ENCODE results near the gene NTM.
"Not testable (repeated sequence)": the region's sequence is repeated elsewhere in the genome, so short reads cannot be mapped to it uniquely, and the experiment has no call there.

Gene NTM

DNA sequence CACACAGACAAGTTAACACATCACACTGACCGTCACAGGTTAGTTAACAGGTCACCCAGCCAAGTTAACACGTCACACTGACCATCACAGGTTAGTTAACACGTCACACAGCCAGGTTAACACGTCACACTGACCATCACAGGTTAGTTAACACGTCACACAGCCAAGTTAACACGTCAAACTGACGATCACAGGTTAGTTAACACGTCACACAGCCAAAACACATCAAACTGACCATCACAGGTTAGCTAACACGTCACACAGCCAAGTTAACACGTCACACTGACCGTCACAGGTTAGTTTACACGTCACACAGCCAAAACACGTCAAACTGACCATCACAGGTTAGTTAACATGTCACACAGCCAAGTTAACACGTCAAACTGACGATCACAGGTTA is 699.2 kb downstream of the NTM start:
- DNase-seq = not testable (repeated sequence)

- not testable (repeated sequence) for DNase-seq
These were observed 700.5 kb downstream of the NTM start for GRCh38 chr11:132070907-132071306.

DNA sequence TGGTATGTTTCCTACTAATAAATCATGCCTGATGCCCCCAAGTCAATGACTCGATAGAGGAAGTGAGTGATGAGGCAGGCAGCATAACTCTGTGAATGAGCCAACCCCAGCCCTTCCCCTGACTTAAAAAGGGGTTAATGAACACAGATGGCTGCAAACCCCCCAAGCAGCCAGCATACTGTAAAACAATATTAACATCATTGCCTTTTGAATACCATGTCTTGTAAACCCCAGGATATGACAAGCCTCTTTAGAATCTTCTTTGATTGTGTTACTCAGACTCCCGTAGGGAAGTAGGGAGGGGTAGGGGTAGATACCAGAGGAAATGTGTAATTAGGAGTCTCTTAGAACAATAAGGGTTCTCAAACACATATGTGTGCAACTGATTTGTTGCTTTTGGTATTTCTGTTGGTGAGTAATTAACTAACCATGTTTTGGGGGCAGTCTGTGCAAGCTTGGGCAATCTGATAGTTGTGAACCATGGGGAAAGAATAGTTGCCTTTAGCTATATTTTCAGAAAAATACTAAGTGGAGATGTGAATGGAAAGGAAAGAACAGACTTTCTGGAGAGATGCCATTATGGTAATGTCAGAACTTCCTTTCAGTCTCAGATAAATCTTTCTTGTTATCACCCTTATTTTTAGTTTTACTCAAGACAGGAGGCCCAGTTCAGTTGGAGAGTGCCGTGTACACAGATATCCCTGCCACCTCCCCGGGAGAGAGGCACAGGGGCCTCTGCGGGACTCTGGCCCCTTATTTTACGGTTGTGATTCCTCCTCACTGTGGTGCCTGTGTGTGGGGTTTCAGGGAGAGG is 701.8 kb downstream of the NTM start:
- DNase-seq = peak; percentile 100

GRCh38 chr11:132072858-132073211 is 702.4 kb downstream of the NTM start:
- DNase-seq = no peak

- DNase-seq = peak; percentile 43
These were observed 703.4 kb downstream of the NTM start for GRCh38 chr11:132073787-132074186.

GRCh38 chr11:132075447-132075846 is 705.0 kb downstream of the NTM start:
- no peak for DNase-seq

DNA sequence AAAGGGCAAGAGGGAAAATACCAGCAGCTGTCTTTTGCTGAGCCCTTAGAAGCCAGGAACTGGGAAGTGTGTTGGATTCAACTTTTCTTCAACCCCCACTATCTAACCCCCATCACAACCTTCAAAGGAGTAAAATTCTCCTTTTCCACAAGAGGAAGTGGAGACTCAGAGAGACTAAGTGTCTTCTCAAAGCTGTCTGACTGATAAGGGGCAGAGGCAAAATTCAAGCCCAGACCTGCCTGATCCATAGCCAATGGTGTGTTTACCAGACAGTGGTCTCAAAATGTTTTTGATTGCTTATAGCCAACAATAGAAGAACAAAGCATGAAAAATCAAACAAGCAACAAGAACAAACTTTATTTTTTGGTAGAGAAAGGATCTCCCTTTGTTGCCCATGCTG is 707.0 kb downstream of the NTM start:
- DNase-seq = no peak

DNA sequence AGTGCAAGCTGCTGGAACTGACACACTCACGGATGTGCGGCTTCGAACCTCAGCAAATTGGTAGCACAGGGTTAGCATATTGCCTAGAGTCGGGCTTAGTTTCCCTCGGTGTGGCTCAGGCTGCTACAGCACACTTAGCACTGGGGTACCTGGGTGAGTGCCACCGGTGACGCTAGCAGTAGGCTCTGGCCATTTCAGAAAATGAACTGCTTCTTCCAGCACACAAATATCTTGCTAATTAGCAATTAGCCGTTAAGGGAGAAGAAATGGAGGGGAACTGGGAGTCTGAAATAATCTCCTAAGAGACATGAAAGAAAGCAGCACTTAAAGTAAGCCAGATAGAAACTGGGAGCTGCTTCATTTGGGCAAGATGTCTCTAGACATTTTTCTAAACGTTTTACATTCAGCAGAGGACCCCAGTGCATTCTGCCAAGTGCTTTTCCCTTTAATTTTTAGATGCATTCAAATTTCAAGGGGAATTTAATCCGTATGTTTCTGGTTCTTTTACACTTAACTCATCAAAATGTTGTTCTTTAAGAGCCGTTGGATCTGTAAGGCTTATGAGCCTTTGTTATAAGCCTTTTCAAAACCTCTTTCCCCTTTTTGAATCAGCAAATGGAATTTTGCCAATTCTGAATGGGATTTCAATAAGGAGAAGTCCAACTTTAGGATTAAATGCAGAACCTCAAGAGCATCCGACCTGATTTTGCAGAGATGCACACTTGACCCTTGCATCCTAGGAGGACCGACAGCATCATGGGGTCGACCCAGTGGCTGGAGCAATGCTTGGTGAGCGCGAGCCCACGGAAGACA is 708.1 kb downstream of the NTM start:
- DNase-seq = no peak

DNA sequence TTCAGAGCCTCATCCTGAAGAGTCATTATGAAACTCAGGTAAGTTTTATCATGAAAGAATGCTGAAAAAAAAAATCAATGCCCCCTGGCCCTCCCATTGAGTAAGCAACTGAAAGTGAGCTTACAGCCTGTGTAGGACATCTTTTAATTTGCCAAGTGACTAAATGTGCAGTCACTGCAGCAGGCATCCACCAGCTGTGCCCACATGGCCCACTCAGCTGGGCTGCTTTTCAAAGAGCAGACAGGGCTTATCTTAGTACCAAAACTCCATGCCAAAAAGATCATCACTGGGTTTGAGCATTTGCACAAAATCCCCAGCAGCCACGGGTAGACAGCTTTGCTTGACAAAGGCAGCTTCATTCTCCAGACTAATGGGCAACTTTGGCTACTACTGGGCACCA is 709.7 kb downstream of the NTM start:
- DNase-seq = no peak

- no peak for DNase-seq
These were observed 712.2 kb downstream of the NTM start for GRCh38 chr11:132082566-132082965.

GRCh38 chr11:132084433-132084832 is 714.0 kb downstream of the NTM start:
- DNase-seq = no peak

- no peak for DNase-seq
These were observed 716.7 kb downstream of the NTM start for GRCh38 chr11:132087148-132087547.

GRCh38 chr11:132088551-132088950 is 718.1 kb downstream of the NTM start:
- no peak for DNase-seq

DNA sequence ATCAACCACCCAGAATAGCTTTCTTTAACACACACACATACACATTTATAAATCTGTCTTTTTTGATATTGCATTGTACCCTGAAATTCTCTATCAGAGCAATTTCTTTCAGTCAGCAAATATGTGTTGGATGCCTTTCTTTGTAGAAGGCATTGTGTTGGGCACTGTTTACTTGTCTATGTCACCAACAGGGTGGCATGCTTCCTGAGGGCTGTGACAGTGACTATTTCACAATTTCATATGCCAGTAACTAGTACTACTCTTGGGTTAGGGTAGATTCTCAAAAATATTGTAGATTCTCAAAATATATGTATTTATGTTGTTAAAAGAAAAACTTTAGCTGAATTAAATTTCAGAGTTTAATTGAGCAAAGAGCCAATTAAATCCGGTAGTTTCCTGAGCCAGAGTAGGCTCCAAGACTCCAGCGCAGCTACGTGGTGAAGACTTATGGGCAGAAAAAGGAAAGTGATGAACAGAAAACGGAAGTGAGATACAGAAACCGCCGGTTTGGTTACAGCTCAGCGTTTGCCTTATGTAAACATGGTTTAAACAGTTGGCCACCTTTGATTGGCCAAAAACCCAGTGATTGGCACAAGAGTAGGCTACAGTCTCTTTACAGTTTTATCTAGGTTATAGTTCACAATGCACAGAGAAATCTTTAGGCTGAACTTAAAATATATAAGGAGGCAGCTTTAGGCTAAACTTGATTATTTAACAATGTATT is 723.3 kb downstream of the NTM start:
- no peak for DNase-seq

GRCh38 chr11:132094598-132094997 is 724.2 kb downstream of the NTM start:
- DNase-seq = no peak

GRCh38 chr11:132095230-132096131 is 725.1 kb downstream of the NTM start:
- DNase-seq = no peak

- DNase-seq = no peak
These were observed 725.9 kb downstream of the NTM start for GRCh38 chr11:132096132-132096825.

- no peak for DNase-seq
These were observed 729.3 kb downstream of the NTM start for GRCh38 chr11:132099692-132100091.

DNA sequence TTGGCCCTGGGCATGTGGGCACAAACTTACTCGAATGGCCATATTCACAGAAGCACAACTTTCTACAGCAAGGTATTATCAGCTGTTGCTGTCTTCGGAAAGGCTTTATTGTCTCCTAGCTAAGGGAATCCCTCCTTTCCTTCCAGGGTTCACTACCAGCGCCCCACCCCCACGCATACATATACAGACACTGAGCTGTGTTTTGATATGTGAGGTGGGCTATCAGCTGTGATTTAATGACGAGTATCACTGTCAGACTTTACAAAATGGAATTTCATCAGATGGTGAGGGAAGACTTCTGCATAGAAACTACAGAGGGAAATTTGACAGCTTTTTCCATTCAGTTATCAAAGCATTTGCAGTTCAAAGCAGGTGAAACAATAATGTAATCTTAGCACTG is 730.2 kb downstream of the NTM start:
- no peak for DNase-seq

GRCh38 chr11:132101881-132102280 is 731.5 kb downstream of the NTM start:
- peak; percentile 56 for DNase-seq

- DNase-seq = no peak
These were observed 732.6 kb downstream of the NTM start for GRCh38 chr11:132103021-132103420.

Data from fibroblast of skin of right quadriceps (primary cell).